Left lung (tissue), 10 donors: ENCODE results near the gene GRM7. TPM values are rescaled to one million over a fixed set of nuclear protein-coding genes. Genes with fewer than 3 reads are reported as not detected.

Source experiments
- ATAC-seq: fragments of 200-7000 bp; cut with Tn5 transposase; one replicate; pipeline ENCODE4 v1.9.1; 2020; ENCODE audit warnings: moderate library complexity
- DNase-seq, 4 donors: peaks; one replicate each; pipeline ENCODE4 v3.0.0-alpha.2; 2013 to 2020
- H3K27ac ChIP-seq, 2 donors: fragments of 200-600 bp; sonication (generic) in 1 of 2; one replicate each; pipeline versions ENCODE4 v1.5.0 to v1.8.0; 2020 to 2021
- H3K27me3 ChIP-seq, 2 donors: fragments of 200-600 bp; sonication (generic) in 1 of 2; one replicate each; pipeline versions ENCODE4 v1.5.0 to v1.8.0; 2020 to 2021
- H3K36me3 ChIP-seq, 2 donors: fragments of 200-600 bp; sonication (generic) in 1 of 2; one replicate each; pipeline versions ENCODE4 v1.5.0 to v1.8.0; 2020 to 2021
- H3K4me1 ChIP-seq, 2 donors: fragments of 200-600 bp; one replicate each; pipeline ENCODE4 v1.8.0; 2021
- H3K4me3 ChIP-seq, 2 donors: fragments of 200-600 bp; sonication (generic) in 1 of 2; one replicate each; pipeline versions ENCODE4 v1.5.0 to v1.8.0; 2020 to 2021; ENCODE audit warnings: mild to moderate bottlenecking in 1 of 2
- H3K9me3 ChIP-seq, 2 donors: fragments of 200-600 bp; sonication (generic) in 1 of 2; one replicate each; pipeline versions ENCODE4 v1.5.0 to v1.8.0; 2020 to 2021
- CTCF ChIP-seq, 2 donors: fragments of 200-600 bp; sonication (generic) in 1 of 2; IDR thresholded peaks; one replicate each; pipeline versions ENCODE4 v1.5.0 to v1.8.0; 2021; ENCODE audit warnings: antibody characterized with exemption in 2 of 2
- intact Hi-C, 2 donors: fragments of 100-400 bp; cut with DNase I; formaldehyde crosslinking; loops; one replicate each; pipeline versions ENCODE4 v1.11.2 to v1.14.2; 2022
- polyA plus RNA-seq, 6 donors: library from polyadenylated mRNA; unstranded; fragments of 120-200 nt; gene quantifications; one replicate each; pipeline ENCODE4 v1.2.1, GENCODE V29; 2013; ENCODE audit not compliant: insufficient read length in 6 of 6
- total RNA-seq, 2 donors: library from RNA; stranded (reverse); fragmentation: NEBNext Ultra II Directional; extraction: Animal tissue kit (Norgen Biotek cat#: 25700); gene quantifications; one replicate each; pipeline ENCODE4 v1.2.1, GENCODE V29; 2021
- donor health status: DM: no; HTN: yes; CAD: no.
- donor health status: DM: no; HTN: no; CAD: no.

Gene GRM7
- total and polyA plus RNA-seq, 8 donors = 0.04 to 0.72 (median 0.27) TPM

- H3K36me3 ChIP-seq = no peaks in the 10 kb centered on the region
- H3K4me1 ChIP-seq = no peaks in the 10 kb centered on the region
- TF ChIP-seq CTCF (IDR thresholded peaks at IDR 0.05) = no peak
- no peaks in the 10 kb centered on the region for H3K9me3 ChIP-seq
- H3K4me3 ChIP-seq = no peak overlapping the region
- no peaks in the 10 kb centered on the region for H3K27me3 ChIP-seq
- peak in 1 of 4 donors; percentile 21 for DNase-seq
- ATAC-seq = no peak
- intact Hi-C loops = no loop called here
- no peak overlapping the region for H3K27ac ChIP-seq
These were observed 657.1 kb downstream of the GRM7 start for GRCh38 chr3:7518026-7518425.

GRCh38 chr3:7518456-7518855 is 657.5 kb downstream of the GRM7 start:
- no peak for ATAC-seq
- Histone ChIP-seq H3K4me3 (no peak overlapping the region), H3K27ac (no peak overlapping the region), H3K4me1 (no peaks in the 10 kb centered on the region), H3K9me3 (peaks cover 0 to under 1% of the 10 kb centered on the region in 2 donors), H3K36me3 (no peaks in the 10 kb centered on the region), H3K27me3 (no peaks in the 10 kb centered on the region)
- DNase-seq = peak in 2 of 4 donors; percentile 35 to 77
- intact Hi-C loops = no loop called here
- no peak for TF ChIP-seq CTCF (IDR thresholded peaks at IDR 0.05)

- intact Hi-C loops = no loop called here
- TF ChIP-seq CTCF (IDR thresholded peaks at IDR 0.05) = no peak
- Histone ChIP-seq H3K27me3 (no peaks in the 10 kb centered on the region), H3K4me1 (no peaks in the 10 kb centered on the region), H3K27ac (no peak overlapping the region), H3K9me3 (peaks cover 0 to 5% of the 10 kb centered on the region in 2 donors), H3K36me3 (no peaks in the 10 kb centered on the region), H3K4me3 (no peak overlapping the region)
- peak; percentile 29 for ATAC-seq
- no peak for DNase-seq
These were observed 659.1 kb downstream of the GRM7 start for GRCh38 chr3:7520059-7520458.

GRCh38 chr3:7520593-7520992 is 659.7 kb downstream of the GRM7 start:
- no peaks in the 10 kb centered on the region for H3K27me3 ChIP-seq
- H3K9me3 ChIP-seq = peaks cover 0 to 6% of the 10 kb centered on the region in 2 donors
- H3K27ac ChIP-seq = no peak overlapping the region
- intact Hi-C loops = no loop called here
- H3K4me1 ChIP-seq = no peaks in the 10 kb centered on the region
- H3K36me3 ChIP-seq = no peaks in the 10 kb centered on the region
- DNase-seq (no peak), ATAC-seq (no peak)
- H3K4me3 ChIP-seq = no peak overlapping the region
- no peak for TF ChIP-seq CTCF (IDR thresholded peaks at IDR 0.05)

- intact Hi-C loops = no loop called here
These were observed 675.6 kb downstream of the GRM7 start for GRCh38 chr3:7536510-7536909.

More at GRCh38 chr3:7536510-7536909, 675.6 kb downstream of the GRM7 start:
- Histone ChIP-seq H3K9me3 (peaks cover 0 to 2% of the 10 kb centered on the region in 2 donors), H3K36me3 (no peaks in the 10 kb centered on the region), H3K27ac (no peak overlapping the region), H3K4me3 (no peak overlapping the region), H3K27me3 (no peaks in the 10 kb centered on the region), H3K4me1 (no peaks in the 10 kb centered on the region)
- TF ChIP-seq CTCF (IDR thresholded peaks at IDR 0.05) = no peak
- DNase-seq (no peak), ATAC-seq (no peak)
